Astrocyte (in vitro differentiated cells and primary cell): ENCODE measurements around the gene LRTM2. TPM values are rescaled to one million over a fixed set of nuclear protein-coding genes. Genes with fewer than 3 reads are reported as not detected.

Source experiments
- DNase-seq: peaks from one replicate; pipeline ENCODE4 v3.0.0-alpha.2; 2010; ENCODE audit warnings: low read depth
- FAIRE-seq: peaks from 2 replicates; lab custom pipeline; 2011; peaks lifted over from hg19 to GRCh38; lab: Jason Lieb, UNC
- H2AFZ ChIP-seq: 2 replicates; pipeline ENCODE4 v1.6.0; 2012; ENCODE audit warnings: low read depth, low read length, inconsistent platforms
- H3K27ac ChIP-seq: 2 replicates; pipeline ENCODE4 v1.5.1; 2011; ENCODE audit warnings: low read depth, low read length, inconsistent platforms
- H3K27me3 ChIP-seq: 2 replicates; pipeline ENCODE4 v1.6.0; 2011; ENCODE audit warnings: low read length, inconsistent platforms; ENCODE audit not compliant: insufficient read depth
- H3K36me3 ChIP-seq: 2 replicates; pipeline ENCODE4 v1.5.1; 2011; ENCODE audit warnings: low read length, inconsistent platforms; ENCODE audit not compliant: insufficient read depth
- H3K4me1 ChIP-seq: 2 replicates; pipeline ENCODE4 v1.5.1; 2011; ENCODE audit warnings: low read length, inconsistent platforms; ENCODE audit not compliant: insufficient read depth
- H3K4me2 ChIP-seq: 2 replicates; pipeline ENCODE4 v1.6.0; 2012; ENCODE audit warnings: low read length, inconsistent platforms
- H3K4me3 ChIP-seq: 2 replicates; pipeline ENCODE4 v1.5.1; 2011; ENCODE audit warnings: low read depth, mild to moderate bottlenecking, low read length, inconsistent platforms; ENCODE audit not compliant: insufficient read depth
- H3K79me2 ChIP-seq: 2 replicates; pipeline ENCODE4 v1.6.0; 2012; ENCODE audit warnings: mild to moderate bottlenecking, low read length, inconsistent platforms; ENCODE audit not compliant: insufficient read depth
- H3K9ac ChIP-seq: 2 replicates; pipeline ENCODE4 v1.6.0; 2012; ENCODE audit warnings: mild to moderate bottlenecking, low read length, inconsistent platforms
- H3K9me3 ChIP-seq: 2 replicates; pipeline ENCODE4 v1.5.1; 2012; ENCODE audit warnings: low read depth, mild to moderate bottlenecking, low read length, inconsistent platforms; ENCODE audit not compliant: insufficient read depth
- H4K20me1 ChIP-seq: 2 replicates; pipeline ENCODE4 v1.6.0; 2012; ENCODE audit warnings: low read length, inconsistent platforms; ENCODE audit not compliant: insufficient read depth
- H3K27ac Mint-ChIP-seq: one replicate; pipeline ENCODE4 v1.8.0; 2021; ENCODE audit warnings: mild to moderate bottlenecking, mixed read lengths; ENCODE audit not compliant: unreplicated experiment
- H3K27me3 Mint-ChIP-seq: one replicate; pipeline ENCODE4 v1.8.0; 2021; ENCODE audit warnings: low read depth, mixed read lengths; ENCODE audit not compliant: unreplicated experiment
- H3K36me3 Mint-ChIP-seq: one replicate; pipeline ENCODE4 v1.8.0; 2021; ENCODE audit warnings: low read depth, mixed read lengths; ENCODE audit not compliant: unreplicated experiment
- H3K4me1 Mint-ChIP-seq: one replicate; pipeline ENCODE4 v1.8.0; 2021; ENCODE audit warnings: low read depth, mixed read lengths; ENCODE audit not compliant: unreplicated experiment
- H3K4me3 Mint-ChIP-seq: one replicate; pipeline ENCODE4 v1.8.0; 2021; ENCODE audit warnings: mild to moderate bottlenecking, moderate library complexity, mixed read lengths; ENCODE audit not compliant: unreplicated experiment
- H3K9me3 Mint-ChIP-seq: one replicate; pipeline ENCODE4 v1.8.0; 2021; ENCODE audit warnings: mild to moderate bottlenecking, mixed read lengths; ENCODE audit not compliant: unreplicated experiment
- CTCF ChIP-seq: IDR thresholded peaks from 2 replicates; pipeline ENCODE4 v1.5.1; 2011; ENCODE audit warnings: low read depth, mild to moderate bottlenecking, inconsistent platforms, low read length, moderate library complexity; ENCODE audit not compliant: insufficient read depth
- EZH2 ChIP-seq: IDR thresholded peaks from 2 replicates; pipeline ENCODE4 v1.6.1; 2012; ENCODE audit warnings: mild to moderate bottlenecking, low read length, inconsistent platforms; ENCODE audit not compliant: insufficient read depth
- total RNA-seq: library from RNA; stranded (reverse); gene quantifications from 2 replicates; pipeline ENCODE4 v1.2.1, GENCODE V29; 2021

LRTM2 gene
- total RNA-seq, 1 donor from 2014 or later = not detected

GRCh38 chr12:1880876-1881275 lies 60.5 kb downstream of the LRTM2 start:
- H3K27me3 Mint-ChIP-seq = peaks cover 51% of the 10 kb centered on the region
- H4K20me1 ChIP-seq = no peaks in the 10 kb centered on the region
- TF ChIP-seq EZH2 = no peak
- no peak for TF ChIP-seq CTCF
- H3K27me3 ChIP-seq = peaks cover 10% of the 10 kb centered on the region
- FAIRE-seq (no peak), DNase-seq (no peak)
- H3K4me1 Mint-ChIP-seq = no peaks in the 10 kb centered on the region
- no peak overlapping the region for H3K4me2 ChIP-seq
- H3K79me2 ChIP-seq = no peaks in the 10 kb centered on the region
- H3K27ac Mint-ChIP-seq = no peak overlapping the region
- H3K36me3 Mint-ChIP-seq = no peaks in the 10 kb centered on the region
- H3K4me3 ChIP-seq = no peak overlapping the region
- no peak overlapping the region for H3K27ac ChIP-seq
- H3K36me3 ChIP-seq = no peaks in the 10 kb centered on the region
- H3K9me3 ChIP-seq = no peaks in the 10 kb centered on the region
- H2AFZ ChIP-seq = no peak overlapping the region
- no peaks in the 10 kb centered on the region for H3K4me1 ChIP-seq
- no peak overlapping the region for H3K4me3 Mint-ChIP-seq
- peaks cover 3% of the 10 kb centered on the region for H3K9me3 Mint-ChIP-seq
- no peak overlapping the region for H3K9ac ChIP-seq

- peaks cover 3% of the 10 kb centered on the region for H3K9me3 Mint-ChIP-seq
- FAIRE-seq = no peak
- TF ChIP-seq CTCF = no peak
- TF ChIP-seq EZH2 = no peak
Observed at GRCh38 chr12:1881301-1881700, 60.9 kb downstream of the LRTM2 start.

DNA sequence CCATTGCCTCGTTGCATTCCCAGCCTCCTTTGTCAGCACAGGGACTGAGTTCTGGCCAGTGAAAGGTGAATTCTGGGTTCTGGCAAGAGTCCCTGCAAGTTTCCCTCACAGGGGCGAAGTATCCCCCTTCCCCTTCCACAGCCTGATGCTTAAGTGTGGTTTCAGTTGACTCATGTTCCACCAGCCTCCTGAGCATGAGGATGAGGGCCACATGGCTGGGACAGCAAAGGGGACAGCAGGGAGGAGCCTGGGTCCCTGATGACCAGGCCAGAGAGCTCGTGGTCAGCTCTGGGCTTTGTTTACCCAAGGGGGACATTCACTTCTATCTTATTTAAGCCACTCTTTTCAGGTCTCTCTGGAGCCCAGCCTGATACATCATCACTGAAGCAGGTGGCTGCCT lies 61.6 kb downstream of the LRTM2 start:
- FAIRE-seq = no peak
- Histone ChIP-seq H3K9me3 (no peaks in the 10 kb centered on the region), H3K4me3 (no peak overlapping the region), H3K27ac (no peak overlapping the region), H3K4me1 (no peaks in the 10 kb centered on the region), H4K20me1 (no peaks in the 10 kb centered on the region), H3K9ac (no peak overlapping the region), H3K4me2 (no peak overlapping the region), H3K79me2 (no peaks in the 10 kb centered on the region), H3K27me3 (peaks cover 12% of the 10 kb centered on the region), H3K36me3 (no peaks in the 10 kb centered on the region), H2AFZ (no peak overlapping the region)
- TF ChIP-seq EZH2 (no peak), CTCF (no peak)
- Mint-ChIP-seq H3K4me3 (no peak overlapping the region), H3K27me3 (peaks cover 51% of the 10 kb centered on the region), H3K36me3 (no peaks in the 10 kb centered on the region), H3K4me1 (no peaks in the 10 kb centered on the region), H3K27ac (no peak overlapping the region), H3K9me3 (peaks cover 3% of the 10 kb centered on the region)
- DNase-seq = no peak

More at GRCh38 chr12:1881301-1881700, 60.9 kb downstream of the LRTM2 start:
- Histone ChIP-seq H3K9ac (no peak overlapping the region), H3K4me2 (no peak overlapping the region), H3K27me3 (peaks cover 11% of the 10 kb centered on the region), H3K9me3 (no peaks in the 10 kb centered on the region), H3K27ac (no peak overlapping the region), H2AFZ (no peak overlapping the region), H3K79me2 (no peaks in the 10 kb centered on the region), H3K36me3 (no peaks in the 10 kb centered on the region), H3K4me1 (no peaks in the 10 kb centered on the region), H3K4me3 (no peak overlapping the region), H4K20me1 (no peaks in the 10 kb centered on the region)
- no peak for DNase-seq
- peaks cover 51% of the 10 kb centered on the region for H3K27me3 Mint-ChIP-seq
- no peaks in the 10 kb centered on the region for H3K4me1 Mint-ChIP-seq
- no peak overlapping the region for H3K27ac Mint-ChIP-seq
- H3K4me3 Mint-ChIP-seq = no peak overlapping the region
- H3K36me3 Mint-ChIP-seq = no peaks in the 10 kb centered on the region
